Mammary epithelial cell (primary cell): Measurements from ENCODE around the gene MSH3.
A peak's percentile ranks its signal among the peaks of the same experiment; 100 is the strongest.

Source experiments
- EZH2 ChIP-seq: IDR thresholded peaks from 2 replicates; pipeline ENCODE4 v1.6.1; 2012; ENCODE audit warnings: low read length, inconsistent platforms, borderline replicate concordance
- TF ChIP-seq, protein P1 (sequence below), 2 donors: IDR thresholded peaks in 1 of 2; conservative IDR thresholded peaks in 1 of 2; 2 replicates each; pipeline ENCODE4 v1.5.1; 2011 to 2012; ENCODE audit warnings: inconsistent platforms in 2 of 2, low read length in 2 of 2, mild to moderate bottlenecking in 2 of 2, control low read depth in 1 of 2, low read depth in 1 of 2; ENCODE audit not compliant: insufficient read depth in 1 of 2; ENCODE audit errors: extremely low read depth in 1 of 2

DNA sequence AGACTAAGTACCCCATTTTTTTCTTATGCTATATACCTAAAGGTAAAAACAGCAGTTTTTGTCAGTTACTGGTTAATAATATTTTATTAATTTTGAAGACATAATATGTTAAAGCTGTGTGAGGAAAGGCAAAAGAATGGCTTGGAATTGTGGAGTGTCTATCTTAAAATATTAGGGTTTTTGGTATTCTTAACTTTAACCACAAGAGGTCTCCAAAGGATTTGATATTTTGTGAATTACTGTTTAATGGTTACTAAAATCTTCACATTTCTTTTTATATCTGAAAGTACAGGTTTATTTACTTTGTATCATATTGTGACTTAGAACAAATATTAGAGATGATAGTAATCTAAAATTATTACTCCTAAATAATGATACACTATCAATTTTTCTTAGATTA is 32.3 kb downstream of the MSH3 start:
- TF ChIP-seq, protein P1, sequence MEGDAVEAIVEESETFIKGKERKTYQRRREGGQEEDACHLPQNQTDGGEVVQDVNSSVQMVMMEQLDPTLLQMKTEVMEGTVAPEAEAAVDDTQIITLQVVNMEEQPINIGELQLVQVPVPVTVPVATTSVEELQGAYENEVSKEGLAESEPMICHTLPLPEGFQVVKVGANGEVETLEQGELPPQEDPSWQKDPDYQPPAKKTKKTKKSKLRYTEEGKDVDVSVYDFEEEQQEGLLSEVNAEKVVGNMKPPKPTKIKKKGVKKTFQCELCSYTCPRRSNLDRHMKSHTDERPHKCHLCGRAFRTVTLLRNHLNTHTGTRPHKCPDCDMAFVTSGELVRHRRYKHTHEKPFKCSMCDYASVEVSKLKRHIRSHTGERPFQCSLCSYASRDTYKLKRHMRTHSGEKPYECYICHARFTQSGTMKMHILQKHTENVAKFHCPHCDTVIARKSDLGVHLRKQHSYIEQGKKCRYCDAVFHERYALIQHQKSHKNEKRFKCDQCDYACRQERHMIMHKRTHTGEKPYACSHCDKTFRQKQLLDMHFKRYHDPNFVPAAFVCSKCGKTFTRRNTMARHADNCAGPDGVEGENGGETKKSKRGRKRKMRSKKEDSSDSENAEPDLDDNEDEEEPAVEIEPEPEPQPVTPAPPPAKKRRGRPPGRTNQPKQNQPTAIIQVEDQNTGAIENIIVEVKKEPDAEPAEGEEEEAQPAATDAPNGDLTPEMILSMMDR (conservative IDR thresholded peaks at IDR 0.05 in 1 of 2, IDR thresholded peaks at IDR 0.05 in 1 of 2; ENCODE audit: extremely low read depth in 1 of 2, insufficient read depth in 1 of 2, low read depth in 1 of 2, low read length in 2 of 2), result peak in 1 of 2 donors; percentile 29
- no peak for TF ChIP-seq EZH2
